Kidney (tissue), 14 donors: ENCODE data around the gene HOXC6. TPM values are rescaled to one million over a fixed set of nuclear protein-coding genes. Genes with fewer than 3 reads are reported as not detected.
A peak's percentile ranks its signal among the peaks of the same experiment; 100 is the strongest.

Experiments
- DNase-seq, 5 donors: peaks; one replicate each; pipeline ENCODE4 v3.0.0-alpha.2; 2013 to 2020
- FAIRE-seq: peaks from 2 replicates; lab custom pipeline; 2012; peaks lifted over from hg19 to GRCh38; lab: Jason Lieb, UNC
- H3K27ac ChIP-seq, 2 donors: one replicate each; pipeline ENCODE4 v1.7.0; 2013; ENCODE audit warnings: low read depth in 2 of 2, low read length in 2 of 2, inconsistent platforms in 1 of 2
- H3K27me3 ChIP-seq: one replicate; pipeline ENCODE4 v1.7.1; 2013; ENCODE audit warnings: low read length, inconsistent platforms; ENCODE audit not compliant: control insufficient read depth, insufficient read depth
- H3K36me3 ChIP-seq, 3 donors: one replicate each; pipeline versions ENCODE4 v1.7.0 to v1.7.1; 2013; ENCODE audit warnings: low read length in 3 of 3, control low read depth in 1 of 3, inconsistent platforms in 1 of 3; ENCODE audit not compliant: insufficient read depth in 3 of 3, control insufficient read depth in 2 of 3
- H3K4me1 ChIP-seq, 3 donors: one replicate each; pipeline versions ENCODE4 v1.7.0 to v1.7.1; 2013; ENCODE audit warnings: low read length in 3 of 3, inconsistent platforms in 1 of 3, low read depth in 1 of 3; ENCODE audit not compliant: control insufficient read depth in 2 of 3, insufficient read depth in 2 of 3
- H3K4me3 ChIP-seq, 3 donors: one replicate each; pipeline versions ENCODE4 v1.7.0 to v1.8.1; 2013; ENCODE audit warnings: low read length in 3 of 3, control low read depth in 1 of 3, inconsistent platforms in 1 of 3
- H3K9ac ChIP-seq, 3 donors: one replicate each; pipeline versions ENCODE4 v1.7.0 to v1.7.1; 2013; ENCODE audit warnings: low read length in 3 of 3, control low read depth in 1 of 3, inconsistent platforms in 1 of 3
- H3K9me3 ChIP-seq, 3 donors: one replicate each; pipeline versions ENCODE4 v1.7.0 to v1.7.1; 2013; ENCODE audit warnings: low read length in 3 of 3, control low read depth in 1 of 3, inconsistent platforms in 1 of 3; ENCODE audit not compliant: control insufficient read depth in 2 of 3, insufficient read depth in 1 of 3
- intact Hi-C: fragments of 100-400 bp; cut with DNase I; formaldehyde crosslinking; loops from one replicate; pipeline ENCODE4 v1.11.1; 2022
- polyA plus RNA-seq: library from polyadenylated mRNA; stranded (reverse); fragments of 350-450 nt; fragmentation: Illumina TruSeq; extraction: RNeasy Lipid Tissue Mini Kit (QIAGEN cat#74804); gene quantifications from one replicate; pipeline ENCODE4 v1.2.3, GENCODE V29; 2014; ENCODE audit warnings: low read depth, low replicate concordance; ENCODE audit not compliant: insufficient read depth
- total RNA-seq: library from RNA; stranded (reverse); fragmentation: NEBNext Ultra II Directional; extraction: Animal tissue kit (Norgen Biotek cat#: 25700); gene quantifications from one replicate; pipeline ENCODE4 v1.2.1, GENCODE V29; 2021
- TF ChIP-seq, protein P1 (sequence below): IDR thresholded peaks from 3 replicates; pipeline ENCODE4 v1.5.1; 2012; ENCODE audit warnings: mild to moderate bottlenecking, moderate library complexity, borderline replicate concordance; ENCODE audit not compliant: insufficient read depth; ENCODE audit errors: extremely low read depth
- donor health status: control.
- donor health status: control.
- donor health status: control.
- donor health status: control.
- donor health status: control.
- donor health status: DM: yes; HTN: yes; CAD: no.
- donor health status: Normal renal cell carcinoma (clear cell type).

Gene HOXC6
- total and polyA plus RNA-seq, 2 donors from 2014 or later = 11.4 to 22.0 TPM

GRCh38 chr12:54050482-54050810, 22.2 kb downstream of the HOXC6 start:
- FAIRE-seq (no peak), DNase-seq (peak in 2 of 5 donors; percentile 19 to 44)
- no peaks in the 10 kb centered on the region for H3K9me3 ChIP-seq
- no peak overlapping the region for H3K9ac ChIP-seq
- no peak overlapping the region for H3K4me3 ChIP-seq
- no peak overlapping the region for H3K27ac ChIP-seq
- TF ChIP-seq, protein P1, sequence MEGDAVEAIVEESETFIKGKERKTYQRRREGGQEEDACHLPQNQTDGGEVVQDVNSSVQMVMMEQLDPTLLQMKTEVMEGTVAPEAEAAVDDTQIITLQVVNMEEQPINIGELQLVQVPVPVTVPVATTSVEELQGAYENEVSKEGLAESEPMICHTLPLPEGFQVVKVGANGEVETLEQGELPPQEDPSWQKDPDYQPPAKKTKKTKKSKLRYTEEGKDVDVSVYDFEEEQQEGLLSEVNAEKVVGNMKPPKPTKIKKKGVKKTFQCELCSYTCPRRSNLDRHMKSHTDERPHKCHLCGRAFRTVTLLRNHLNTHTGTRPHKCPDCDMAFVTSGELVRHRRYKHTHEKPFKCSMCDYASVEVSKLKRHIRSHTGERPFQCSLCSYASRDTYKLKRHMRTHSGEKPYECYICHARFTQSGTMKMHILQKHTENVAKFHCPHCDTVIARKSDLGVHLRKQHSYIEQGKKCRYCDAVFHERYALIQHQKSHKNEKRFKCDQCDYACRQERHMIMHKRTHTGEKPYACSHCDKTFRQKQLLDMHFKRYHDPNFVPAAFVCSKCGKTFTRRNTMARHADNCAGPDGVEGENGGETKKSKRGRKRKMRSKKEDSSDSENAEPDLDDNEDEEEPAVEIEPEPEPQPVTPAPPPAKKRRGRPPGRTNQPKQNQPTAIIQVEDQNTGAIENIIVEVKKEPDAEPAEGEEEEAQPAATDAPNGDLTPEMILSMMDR = no peak
- intact Hi-C loops = no loop called here
- peaks cover 0 to 3% (median 0%) of the 10 kb centered on the region in 3 donors for H3K36me3 ChIP-seq
- H3K4me1 ChIP-seq = peaks cover 3 to 14% (median 4%) of the 10 kb centered on the region in 3 donors
- H3K27me3 ChIP-seq = peaks cover 7% of the 10 kb centered on the region

DNA sequence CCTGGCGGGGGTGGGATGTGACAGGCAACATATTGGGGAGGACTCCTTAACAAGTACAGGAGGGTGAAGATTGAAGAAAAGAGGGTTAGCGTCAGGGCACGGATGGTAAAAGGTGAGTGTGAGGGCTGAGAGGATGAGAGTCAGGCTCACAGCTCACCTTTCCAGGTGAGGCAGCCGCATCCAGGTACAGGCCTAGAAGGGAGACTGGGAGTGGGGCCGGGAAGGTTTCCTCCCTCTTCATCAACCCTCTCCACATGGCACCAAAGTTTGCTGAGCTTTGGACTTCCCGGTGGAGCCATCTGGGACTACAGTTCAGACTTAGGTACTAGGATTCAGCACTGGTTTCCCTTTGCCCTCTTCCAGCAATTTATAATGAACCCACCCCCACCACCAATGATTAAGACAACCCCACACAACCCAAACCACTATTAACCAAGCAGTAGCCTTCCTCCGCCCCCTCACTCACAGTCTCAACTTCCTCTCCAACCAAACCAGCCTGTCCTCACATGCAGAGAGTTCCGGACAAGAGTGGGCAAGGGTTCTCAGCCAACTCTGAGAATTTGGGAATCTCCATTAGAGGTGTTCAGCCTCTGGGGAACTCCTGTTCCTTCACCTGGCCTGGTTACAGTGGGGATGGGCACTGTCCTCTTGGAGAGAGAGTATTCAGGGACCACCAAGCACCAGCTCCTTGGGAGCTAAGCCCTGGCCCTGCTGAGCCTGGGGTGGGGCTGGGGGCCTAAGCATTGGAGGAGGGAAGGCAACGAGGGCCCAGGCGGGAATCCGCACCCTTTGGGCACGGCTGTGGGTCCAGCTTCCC, 23.0 kb downstream of the HOXC6 start:
- Histone ChIP-seq H3K9me3 (no peaks in the 10 kb centered on the region), H3K9ac (no peak overlapping the region), H3K27me3 (peaks cover 5% of the 10 kb centered on the region), H3K27ac (no peak overlapping the region), H3K4me1 (peaks cover 0 to 14% (median 3%) of the 10 kb centered on the region in 3 donors), H3K4me3 (no peak overlapping the region), H3K36me3 (peaks cover 0 to 3% (median 0%) of the 10 kb centered on the region in 3 donors)
- TF ChIP-seq, protein P1 = no peak
- FAIRE-seq = no peak
- DNase-seq = peak in 3 of 5 donors; percentile 43 to 61 (median 59)
- intact Hi-C loops = no loop called here

- H3K9ac ChIP-seq = no peak overlapping the region
- H3K27ac ChIP-seq = no peak overlapping the region
- H3K4me3 ChIP-seq = peak overlapping the region in 1 of 3 donors; percentile 8
- H3K27me3 ChIP-seq = peaks cover 3% of the 10 kb centered on the region
- H3K9me3 ChIP-seq = no peaks in the 10 kb centered on the region
- FAIRE-seq (no peak), DNase-seq (peak in 4 of 5 donors; percentile 87 to 96 (median 92))
- peaks cover 0 to 14% (median 3%) of the 10 kb centered on the region in 3 donors for H3K4me1 ChIP-seq
- TF ChIP-seq, protein P1 = no peak
- peaks cover 0 to 3% (median 0%) of the 10 kb centered on the region in 3 donors for H3K36me3 ChIP-seq
- intact Hi-C loops = no loop called here
Observed at GRCh38 chr12:54051874-54052437, 23.7 kb downstream of the HOXC6 start.
